GM12864 (cell line): ENCODE results near the gene PCBP3.

Source experiments
- DNase-seq: peaks from one replicate; pipeline ENCODE4 v3.0.0-alpha.2; 2011; ENCODE audit warnings: low read depth
- H3K4me3 ChIP-seq: 2 replicates; pipeline ENCODE4 v1.5.1; 2011; ENCODE audit warnings: mild to moderate bottlenecking, low read depth, low read length, control low read depth
- TF ChIP-seq, protein P1 (sequence below): IDR thresholded peaks from 2 replicates; pipeline ENCODE4 v1.5.1; 2011; ENCODE audit warnings: low read depth, mild to moderate bottlenecking, moderate library complexity, low read length, control low read depth, inconsistent platforms; ENCODE audit errors: missing control alignments

Gene PCBP3

DNA sequence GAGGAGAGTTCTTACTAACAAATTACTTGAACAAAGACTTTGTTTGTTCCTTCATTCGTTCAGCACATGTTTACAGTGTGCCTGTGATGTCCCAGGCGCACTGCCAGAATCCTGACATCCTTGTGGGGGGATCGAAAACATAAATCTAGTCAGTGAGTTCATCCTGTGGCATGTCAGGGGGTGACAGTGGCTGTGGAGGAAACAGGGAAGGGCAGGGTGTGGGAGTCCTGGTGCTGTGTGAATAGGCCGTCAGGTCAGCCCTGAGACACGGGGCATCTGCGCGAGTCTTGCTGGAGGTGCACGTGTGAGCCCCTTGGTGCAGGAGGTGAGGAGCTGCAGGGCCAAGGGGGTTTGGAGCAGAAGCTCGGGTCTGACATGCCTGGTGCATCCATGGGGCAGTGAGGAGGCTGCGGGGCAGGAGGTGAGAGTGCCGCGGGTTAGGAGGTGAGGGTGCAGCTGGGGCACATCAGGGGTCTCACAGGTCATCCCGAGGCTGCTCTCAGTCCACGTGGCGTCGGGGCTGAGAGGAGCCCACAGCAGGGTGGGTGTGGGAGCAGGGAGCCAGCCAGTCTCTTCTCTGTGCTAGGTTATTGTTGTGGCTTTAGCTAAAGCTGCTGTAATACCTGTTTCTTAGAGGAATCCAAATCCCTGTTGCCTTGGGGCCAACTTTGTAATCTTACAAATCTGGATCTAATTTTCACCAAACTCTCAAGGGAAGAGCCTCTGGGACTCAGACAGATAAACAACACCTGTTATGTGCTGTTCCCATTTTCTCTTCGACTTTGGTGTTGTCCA is 93.4 kb downstream of the PCBP3 start:
- no peak for DNase-seq
- TF ChIP-seq, protein P1, sequence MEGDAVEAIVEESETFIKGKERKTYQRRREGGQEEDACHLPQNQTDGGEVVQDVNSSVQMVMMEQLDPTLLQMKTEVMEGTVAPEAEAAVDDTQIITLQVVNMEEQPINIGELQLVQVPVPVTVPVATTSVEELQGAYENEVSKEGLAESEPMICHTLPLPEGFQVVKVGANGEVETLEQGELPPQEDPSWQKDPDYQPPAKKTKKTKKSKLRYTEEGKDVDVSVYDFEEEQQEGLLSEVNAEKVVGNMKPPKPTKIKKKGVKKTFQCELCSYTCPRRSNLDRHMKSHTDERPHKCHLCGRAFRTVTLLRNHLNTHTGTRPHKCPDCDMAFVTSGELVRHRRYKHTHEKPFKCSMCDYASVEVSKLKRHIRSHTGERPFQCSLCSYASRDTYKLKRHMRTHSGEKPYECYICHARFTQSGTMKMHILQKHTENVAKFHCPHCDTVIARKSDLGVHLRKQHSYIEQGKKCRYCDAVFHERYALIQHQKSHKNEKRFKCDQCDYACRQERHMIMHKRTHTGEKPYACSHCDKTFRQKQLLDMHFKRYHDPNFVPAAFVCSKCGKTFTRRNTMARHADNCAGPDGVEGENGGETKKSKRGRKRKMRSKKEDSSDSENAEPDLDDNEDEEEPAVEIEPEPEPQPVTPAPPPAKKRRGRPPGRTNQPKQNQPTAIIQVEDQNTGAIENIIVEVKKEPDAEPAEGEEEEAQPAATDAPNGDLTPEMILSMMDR, result no peak
- H3K4me3 ChIP-seq, result no peak overlapping the region

DNA sequence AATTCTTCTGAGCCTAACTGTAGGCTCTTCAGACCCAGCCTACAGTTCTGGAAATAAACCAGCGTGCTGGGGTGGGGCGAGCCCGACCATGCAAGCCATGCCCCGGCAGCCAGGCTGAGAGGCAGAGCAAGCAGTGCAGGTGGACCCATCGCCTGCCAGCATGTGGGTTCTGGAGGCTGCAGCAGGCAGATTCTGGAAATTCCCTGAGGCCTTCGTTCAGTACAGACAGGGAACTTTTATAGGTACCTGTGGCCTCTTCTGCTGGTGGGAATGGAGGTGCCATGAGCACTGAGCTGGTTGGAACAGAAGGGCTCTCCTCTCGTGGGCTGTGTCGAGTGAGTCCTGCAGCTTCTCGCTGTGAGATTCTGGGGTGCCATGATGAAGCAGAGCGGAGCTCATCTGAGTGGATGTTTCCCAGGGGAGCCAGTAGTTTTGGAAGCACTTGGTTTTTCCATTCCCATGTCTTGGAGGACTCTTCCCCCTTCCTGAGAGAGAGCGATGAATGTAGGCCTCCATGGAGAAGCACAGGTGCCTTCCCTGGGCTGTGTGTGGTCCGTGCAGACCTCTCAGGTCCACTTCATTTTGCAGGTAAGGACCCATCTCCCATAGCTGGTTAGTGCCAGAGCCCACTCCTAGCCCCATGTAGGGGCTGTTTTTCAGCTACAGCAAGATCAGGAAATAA is 94.1 kb downstream of the PCBP3 start:
- no peak overlapping the region for H3K4me3 ChIP-seq
- TF ChIP-seq, protein P1, result no peak
- DNase-seq, result no peak

DNA sequence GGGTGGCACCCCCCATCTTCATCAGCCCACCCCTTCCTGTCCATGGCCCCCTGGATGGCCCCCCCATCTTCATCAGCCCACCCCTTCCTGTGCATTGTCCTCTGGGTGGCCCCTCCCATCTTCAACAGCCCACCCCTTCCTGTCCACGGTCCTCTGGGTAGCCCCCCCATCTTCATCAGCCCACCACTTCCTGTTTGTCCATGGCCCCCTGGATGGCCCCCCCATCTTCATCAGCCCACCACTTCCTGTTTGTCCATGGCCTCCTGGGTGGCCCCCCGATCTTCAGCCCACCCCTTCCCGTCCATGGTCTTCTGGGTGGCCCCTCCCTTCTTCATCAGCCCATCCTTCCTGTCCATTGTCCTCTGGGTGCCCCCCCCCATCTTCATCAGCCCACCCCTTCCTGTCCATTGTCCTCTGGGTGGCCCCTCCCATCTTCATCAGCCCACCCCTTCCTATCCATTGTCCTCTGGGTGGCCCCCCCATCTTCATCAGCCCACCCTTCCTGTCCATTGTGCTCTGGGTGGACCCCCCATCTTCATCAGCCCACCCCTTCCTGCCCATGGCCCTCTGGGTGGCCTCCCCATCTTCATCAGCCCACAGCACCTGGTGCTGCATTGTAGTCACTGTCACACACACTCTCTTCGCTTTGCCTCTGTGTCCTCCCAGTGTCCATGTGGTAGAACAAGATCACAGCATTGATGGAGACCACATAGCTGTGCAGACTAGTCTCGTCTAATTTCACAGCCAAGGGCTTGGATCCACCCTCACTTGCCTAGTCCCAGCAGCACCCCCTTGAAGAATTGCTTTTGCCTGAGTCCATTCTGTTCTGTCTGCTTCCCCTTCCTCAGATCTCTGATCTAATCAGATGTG is 95.9 kb downstream of the PCBP3 start:
- TF ChIP-seq, protein P1, result no peak
- no peak overlapping the region for H3K4me3 ChIP-seq
- DNase-seq, result no peak

DNA sequence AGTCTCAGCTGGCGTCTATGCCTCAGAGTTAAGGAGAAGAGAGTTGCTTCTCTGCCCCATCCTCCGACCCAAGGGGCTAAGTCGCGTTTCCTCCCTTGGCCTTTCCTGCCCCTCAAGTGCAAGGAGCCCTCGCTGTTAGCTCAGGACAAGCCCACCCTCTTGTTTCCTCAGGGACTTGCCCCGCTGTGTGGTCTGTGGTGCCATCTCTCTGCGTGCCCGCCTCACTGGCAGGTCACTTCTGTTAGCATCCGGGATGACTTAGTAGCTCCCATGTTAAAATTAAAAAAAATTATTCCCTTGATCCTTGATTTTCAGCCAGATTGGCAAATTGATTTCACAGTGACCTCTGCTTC is 96.5 kb downstream of the PCBP3 start:
- no peak for DNase-seq
- TF ChIP-seq, protein P1, result no peak
- H3K4me3 ChIP-seq, result no peak overlapping the region

DNA sequence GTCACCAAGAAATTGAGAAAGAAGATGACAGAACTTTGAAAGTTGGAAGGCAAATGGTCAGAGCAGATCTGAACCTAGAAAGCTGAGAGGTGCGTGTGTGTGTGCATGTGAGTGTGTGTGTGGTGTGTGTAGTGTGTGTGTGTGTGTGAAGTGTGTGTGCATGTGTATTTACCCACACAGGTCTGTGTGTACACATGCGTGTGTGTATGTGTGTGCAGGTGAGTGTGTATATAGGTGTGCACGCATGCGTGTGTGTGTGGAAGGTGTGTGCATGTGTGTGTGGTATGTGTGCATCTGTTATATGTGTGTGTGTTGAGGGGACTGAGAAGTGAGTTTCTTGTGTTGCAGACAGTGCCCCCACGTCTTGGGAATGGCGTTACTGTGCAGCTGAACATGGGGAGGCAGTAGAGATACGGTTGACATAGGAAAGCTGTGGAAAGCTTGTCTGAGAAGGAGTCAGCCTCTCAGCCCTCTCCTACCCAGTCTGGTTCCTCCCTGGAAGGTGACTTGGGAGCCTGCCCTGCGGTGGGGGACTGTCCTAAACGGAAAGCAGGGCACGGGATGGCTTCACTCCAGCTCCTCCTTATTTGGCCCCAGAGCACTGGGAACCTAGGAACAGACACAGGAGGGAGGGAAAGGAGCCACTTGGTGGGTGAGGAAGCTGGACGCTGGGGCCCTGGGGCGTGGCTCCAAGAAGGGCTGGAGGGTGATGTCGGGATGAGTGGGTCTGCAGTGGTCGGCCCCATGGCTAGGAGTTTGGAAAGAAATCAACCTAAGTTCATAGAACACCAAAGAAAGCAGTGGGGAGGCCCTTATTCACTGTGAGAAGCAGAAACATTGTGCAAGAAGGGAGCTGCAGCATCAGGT is 97.2 kb downstream of the PCBP3 start:
- no peak overlapping the region for H3K4me3 ChIP-seq
- no peak for DNase-seq
- TF ChIP-seq, protein P1, result no peak

DNA sequence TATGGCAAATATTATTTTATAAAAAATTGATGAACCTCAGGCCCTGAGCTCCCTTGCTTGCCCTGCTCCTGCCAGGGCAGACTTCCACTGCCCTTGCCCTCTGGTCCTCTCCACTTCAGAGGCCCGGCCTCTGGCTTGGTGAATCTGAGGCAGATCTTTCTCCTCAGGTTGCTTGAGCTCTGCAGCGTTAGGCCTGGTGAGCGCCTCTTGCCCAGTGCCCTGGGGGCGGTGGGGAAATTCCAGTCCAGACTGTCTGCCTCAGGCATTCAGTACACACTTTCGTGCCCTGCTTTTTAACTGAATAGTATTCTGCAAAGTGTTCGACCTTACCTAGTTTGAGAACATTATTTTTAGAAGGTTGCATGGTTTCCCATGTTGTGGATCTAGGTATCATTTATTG is 98.2 kb downstream of the PCBP3 start:
- no peak for DNase-seq
- no peak overlapping the region for H3K4me3 ChIP-seq
- TF ChIP-seq, protein P1, result no peak
